GM19043 (cell line): ENCODE measurements around the gene RAB27B.

ENCODE experiments used
- ATAC-seq: cut with Tn5 transposase; IDR thresholded peaks from one replicate; pipeline ENCODE4 v1.9.1; 2021; ENCODE audit warnings: low read depth; ENCODE audit not compliant: unreplicated experiment

Gene RAB27B

GRCh38 chr18:54905629-54906028 lies 77.4 kb downstream of the RAB27B start:
- ATAC-seq, result no peak

GRCh38 chr18:54906331-54907185 lies 78.3 kb downstream of the RAB27B start:
- ATAC-seq, result no peak

GRCh38 chr18:54909538-54909937 lies 81.3 kb downstream of the RAB27B start:
- ATAC-seq, result no peak

- no peak for ATAC-seq
These were observed 82.1 kb downstream of the RAB27B start for GRCh38 chr18:54910161-54910919.

- ATAC-seq, result no peak
These were observed 83.3 kb downstream of the RAB27B start for GRCh38 chr18:54911551-54911950.

- ATAC-seq, result no peak
These were observed 86.5 kb downstream of the RAB27B start for GRCh38 chr18:54914816-54915215.

- no peak for ATAC-seq
These were observed 88.2 kb downstream of the RAB27B start for GRCh38 chr18:54916507-54916906.

GRCh38 chr18:54918060-54918459 lies 89.8 kb downstream of the RAB27B start:
- no peak for ATAC-seq

GRCh38 chr18:54919412-54919811 lies 91.1 kb downstream of the RAB27B start:
- ATAC-seq, result no peak

- no peak for ATAC-seq
These were observed 95.2 kb downstream of the RAB27B start for GRCh38 chr18:54923339-54923956.

- no peak for ATAC-seq
These were observed 96.7 kb downstream of the RAB27B start for GRCh38 chr18:54924948-54925347.

- no peak for ATAC-seq
These were observed 98.5 kb downstream of the RAB27B start for GRCh38 chr18:54926593-54927325.

GRCh38 chr18:54928236-54928635 lies 100.0 kb downstream of the RAB27B start:
- ATAC-seq, result no peak

GRCh38 chr18:54931152-54931551 lies 102.9 kb downstream of the RAB27B start:
- ATAC-seq, result no peak

GRCh38 chr18:54932472-54932871 lies 104.2 kb downstream of the RAB27B start:
- no peak for ATAC-seq

GRCh38 chr18:54938506-54938905 lies 110.2 kb downstream of the RAB27B start:
- ATAC-seq, result no peak

GRCh38 chr18:54939361-54939917 lies 111.2 kb downstream of the RAB27B start:
- ATAC-seq, result no peak

GRCh38 chr18:54942144-54942543 lies 113.9 kb downstream of the RAB27B start:
- ATAC-seq, result no peak

GRCh38 chr18:54942569-54942968 lies 114.3 kb downstream of the RAB27B start:
- no peak for ATAC-seq
